ENCODE results near the gene TADA3. TPM values are rescaled to one million over a fixed set of nuclear protein-coding genes. Genes with fewer than 3 reads are reported as not detected.

The TADA3 gene
- total RNA-seq, 2 experiments from 2014 or later: 83.2 to 85.6 TPM

DNA sequence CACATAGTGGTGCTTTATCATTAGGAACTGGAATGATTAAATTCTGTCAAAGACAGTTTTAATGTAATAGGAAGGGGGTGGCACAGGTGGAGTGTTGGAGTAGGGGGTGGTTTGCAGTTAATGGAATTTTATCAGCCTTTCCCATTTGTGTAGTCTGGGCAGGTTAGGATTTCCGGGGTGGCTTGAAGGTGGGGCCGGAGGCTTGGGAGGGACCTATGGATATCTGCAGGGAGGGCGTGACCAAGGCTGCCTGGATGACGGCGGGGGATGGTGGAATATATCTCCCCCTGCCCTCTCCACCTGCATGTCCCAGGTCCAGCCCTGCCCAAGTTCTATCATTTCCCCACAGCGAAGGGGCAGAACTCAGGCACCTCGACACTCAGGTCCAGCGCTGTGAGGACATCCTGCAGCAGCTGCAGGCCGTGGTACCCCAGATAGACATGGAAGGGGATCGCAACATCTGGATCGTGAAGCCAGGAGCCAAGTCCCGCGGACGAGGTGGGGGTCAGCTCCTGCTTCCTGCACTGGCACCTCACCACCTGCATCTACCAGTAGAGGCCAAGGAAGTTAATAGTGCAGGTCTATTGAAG is 33.3 kb upstream of the TADA3 start:
- no peak for ATAC-seq
- Mint-ChIP-seq H3K4me1 (ENCODE audit: low read depth) (peaks cover 8% of the 10 kb centered on the region), H3K36me3 (ENCODE audit: low read depth) (peaks cover 18% of the 10 kb centered on the region), H3K27ac (no peak overlapping the region), H3K27me3 (ENCODE audit: low read depth) (no peaks in the 10 kb centered on the region), H3K4me3 (no peak overlapping the region), H3K9me3 (ENCODE audit: insufficient read depth) (no peaks in the 10 kb centered on the region)
- ChIA-PET POLR2A (no interaction called here), CTCF (interaction anchor here (1.0 to 2.1 kb wide), 2 partner anchors 43 to 45 kb away, joined by 3 to 6 read pairs; no protein-coding TSS in a partner anchor)
- DNase-seq: no peak

DNA sequence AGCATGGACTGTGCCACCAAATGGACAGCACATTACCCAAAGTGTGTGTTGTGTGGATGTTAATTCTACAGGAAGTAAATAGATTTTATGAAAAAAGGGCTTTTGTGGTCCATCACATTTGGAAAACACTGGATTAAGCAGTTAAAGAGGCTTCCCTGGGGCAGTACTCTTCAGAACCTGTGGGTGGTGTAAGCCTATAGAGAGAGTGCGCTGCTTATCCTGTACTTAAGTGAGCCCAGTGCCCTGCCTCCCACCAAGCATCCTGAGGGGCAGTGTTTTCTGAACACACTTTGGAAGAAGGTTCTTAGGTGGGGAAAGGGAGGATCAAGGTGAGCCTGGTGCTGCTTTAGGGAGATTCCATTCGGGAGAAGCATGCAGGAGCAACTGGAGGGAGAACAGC is 28.7 kb upstream of the TADA3 start:
- ChIA-PET POLR2A (interaction anchor here (1.6 kb wide), 1 partner anchor 18 kb away, joined by 3 read pairs; no protein-coding TSS in a partner anchor), CTCF (no interaction called here)
- Mint-ChIP-seq H3K27me3 (ENCODE audit: low read depth) (no peaks in the 10 kb centered on the region), H3K36me3 (ENCODE audit: low read depth) (peaks cover 2% of the 10 kb centered on the region), H3K4me1 (ENCODE audit: low read depth) (no peaks in the 10 kb centered on the region), H3K27ac (no peak overlapping the region), H3K4me3 (no peak overlapping the region), H3K9me3 (ENCODE audit: insufficient read depth) (no peaks in the 10 kb centered on the region)
- DNase-seq (no peak), ATAC-seq (peak; percentile 64)

DNA sequence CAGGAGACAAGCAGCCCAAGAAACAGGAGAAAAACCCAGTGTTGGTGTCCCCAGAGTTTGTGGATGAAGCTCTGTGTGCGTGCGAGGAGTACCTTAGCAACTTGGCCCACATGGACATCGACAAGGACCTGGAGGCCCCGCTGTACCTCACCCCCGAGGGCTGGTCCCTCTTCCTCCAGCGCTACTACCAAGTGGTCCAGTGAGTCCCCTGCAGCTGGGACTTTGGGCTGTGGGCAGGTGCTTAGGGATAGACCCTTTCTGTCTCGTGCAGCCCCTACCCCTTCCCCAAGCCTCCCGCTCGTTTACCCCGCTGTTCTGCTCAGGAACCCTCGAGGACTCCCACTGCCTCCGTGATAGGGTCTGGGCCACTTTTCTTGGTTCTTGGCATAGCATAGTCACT is 28.3 kb upstream of the TADA3 start:
- Mint-ChIP-seq H3K36me3 (ENCODE audit: low read depth) (peaks cover 2% of the 10 kb centered on the region), H3K4me3 (no peak overlapping the region), H3K27me3 (ENCODE audit: low read depth) (no peaks in the 10 kb centered on the region), H3K9me3 (ENCODE audit: insufficient read depth) (no peaks in the 10 kb centered on the region), H3K4me1 (ENCODE audit: low read depth) (no peaks in the 10 kb centered on the region), H3K27ac (no peak overlapping the region)
- ATAC-seq: no peak
- DNase-seq: no peak
- CTCF ChIA-PET: interaction anchor here (1.2 kb wide), 1 partner anchor 227 kb away, joined by 3 read pairs; no protein-coding TSS in a partner anchor
- POLR2A ChIA-PET: interaction anchor here (1.6 kb wide), 1 partner anchor 17 kb away, joined by 3 read pairs; no protein-coding TSS in a partner anchor

DNA sequence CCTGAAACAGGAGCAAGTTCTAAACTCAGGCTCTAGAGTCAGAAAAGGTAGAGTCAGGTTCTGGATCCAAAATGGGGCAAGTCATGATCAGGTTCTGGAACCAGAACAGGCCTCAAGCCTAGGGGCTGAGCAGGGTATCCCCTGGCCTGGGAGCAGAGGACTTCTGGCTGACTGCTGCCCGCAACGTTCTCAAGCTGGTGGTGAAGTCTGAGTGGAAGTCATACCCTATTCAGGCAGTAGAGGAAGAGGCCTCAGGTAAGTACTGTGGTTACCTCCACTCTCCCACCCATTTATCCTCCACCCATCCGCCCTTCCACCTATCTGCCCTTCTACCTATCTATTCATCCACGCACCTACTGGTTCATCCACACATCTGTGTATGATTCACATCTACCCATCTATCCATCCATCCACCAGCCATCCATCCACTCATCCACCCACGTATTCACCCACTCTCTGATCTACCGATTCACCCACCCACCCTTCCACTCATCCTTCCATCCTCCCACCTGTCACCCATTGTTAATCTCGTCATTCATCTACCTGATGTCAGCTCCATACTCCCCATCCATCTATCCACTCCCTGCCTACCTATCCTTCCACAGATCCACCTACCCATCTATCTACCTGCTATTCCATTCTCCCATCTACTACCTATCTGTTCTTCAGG is 26.5 kb upstream of the TADA3 start:
- no peak for ATAC-seq
- H3K27ac Mint-ChIP-seq: no peak overlapping the region
- CTCF ChIA-PET: no interaction called here

DNA sequence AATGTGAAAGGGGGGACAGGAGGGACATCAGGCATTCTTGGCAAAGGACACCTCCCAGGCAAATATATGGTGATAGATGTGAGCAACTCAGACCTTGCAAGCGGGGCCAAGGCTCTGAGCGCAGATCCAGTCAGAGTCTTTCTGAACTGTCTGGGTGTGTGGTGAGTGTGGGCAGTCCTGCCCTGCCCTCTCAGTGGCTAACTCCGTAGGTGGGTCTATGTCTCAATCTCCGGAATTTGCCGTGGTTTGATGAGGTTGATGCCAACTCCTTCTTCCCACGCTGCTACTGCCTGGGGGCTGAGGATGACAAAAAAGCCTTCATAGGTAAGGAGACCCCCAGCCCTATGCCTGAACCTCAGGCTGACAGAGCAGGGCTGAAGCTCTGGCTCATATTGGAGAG is 25.2 kb upstream of the TADA3 start:
- H3K4me3 Mint-ChIP-seq: no peak overlapping the region
- no peak for DNase-seq
- H3K36me3 Mint-ChIP-seq (ENCODE audit: low read depth): peaks cover 13% of the 10 kb centered on the region
- no peaks in the 10 kb centered on the region for H3K27me3 Mint-ChIP-seq (ENCODE audit: low read depth)
- no peak overlapping the region for H3K27ac Mint-ChIP-seq
- no peaks in the 10 kb centered on the region for H3K4me1 Mint-ChIP-seq (ENCODE audit: low read depth)
- H3K9me3 Mint-ChIP-seq (ENCODE audit: insufficient read depth): no peaks in the 10 kb centered on the region
- POLR2A ChIA-PET: interaction anchor here (0.7 to 1.7 kb wide), 2 partner anchors 9 to 22 kb away, joined by 3 to 5 read pairs; no protein-coding TSS in a partner anchor
- ATAC-seq: no peak
- CTCF ChIA-PET: interaction anchor here (0.9 kb wide), 1 partner anchor 13 kb away, joined by 4 read pairs; no protein-coding TSS in a partner anchor

More for the DNA sequence above, 26.5 kb upstream of the TADA3 start:
- H3K27me3 Mint-ChIP-seq (ENCODE audit: low read depth): no peaks in the 10 kb centered on the region
- H3K36me3 Mint-ChIP-seq (ENCODE audit: low read depth): peaks cover 6% of the 10 kb centered on the region
- H3K4me1 Mint-ChIP-seq (ENCODE audit: low read depth): no peaks in the 10 kb centered on the region
- no peaks in the 10 kb centered on the region for H3K9me3 Mint-ChIP-seq (ENCODE audit: insufficient read depth)
- DNase-seq: no peak
- no peak overlapping the region for H3K4me3 Mint-ChIP-seq
- POLR2A ChIA-PET: no interaction called here

DNA sequence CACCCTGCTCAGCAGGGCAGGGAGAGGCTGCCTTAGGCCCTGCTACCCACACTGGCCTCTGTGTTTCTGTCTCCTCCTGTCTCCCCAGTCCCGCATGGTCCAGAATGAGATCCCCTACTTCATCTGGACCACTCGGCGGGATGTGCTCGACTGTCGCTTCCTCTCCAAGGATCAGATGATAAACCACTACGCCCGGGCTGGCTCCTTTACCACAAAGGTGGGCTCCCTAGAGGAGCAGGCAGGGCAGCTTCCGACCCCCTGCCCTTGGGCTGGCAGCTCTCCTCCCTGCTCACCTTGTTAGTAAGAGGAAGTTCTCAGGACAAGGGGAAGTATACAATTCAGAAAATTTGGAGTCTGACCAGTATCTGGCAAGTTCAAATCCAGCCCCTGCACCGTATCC is 23.7 kb upstream of the TADA3 start:
- ChIA-PET CTCF (no interaction called here), POLR2A (interaction anchor here (1.7 kb wide), 1 partner anchor 8 kb away, joined by 5 read pairs; no protein-coding TSS in a partner anchor)
- Mint-ChIP-seq H3K9me3 (ENCODE audit: insufficient read depth) (no peaks in the 10 kb centered on the region), H3K4me1 (ENCODE audit: low read depth) (peaks cover 7% of the 10 kb centered on the region), H3K27ac (no peak overlapping the region), H3K36me3 (ENCODE audit: low read depth) (peaks cover 22% of the 10 kb centered on the region), H3K27me3 (ENCODE audit: low read depth) (no peaks in the 10 kb centered on the region), H3K4me3 (no peak overlapping the region)
- no peak for ATAC-seq
- no peak for DNase-seq

DNA sequence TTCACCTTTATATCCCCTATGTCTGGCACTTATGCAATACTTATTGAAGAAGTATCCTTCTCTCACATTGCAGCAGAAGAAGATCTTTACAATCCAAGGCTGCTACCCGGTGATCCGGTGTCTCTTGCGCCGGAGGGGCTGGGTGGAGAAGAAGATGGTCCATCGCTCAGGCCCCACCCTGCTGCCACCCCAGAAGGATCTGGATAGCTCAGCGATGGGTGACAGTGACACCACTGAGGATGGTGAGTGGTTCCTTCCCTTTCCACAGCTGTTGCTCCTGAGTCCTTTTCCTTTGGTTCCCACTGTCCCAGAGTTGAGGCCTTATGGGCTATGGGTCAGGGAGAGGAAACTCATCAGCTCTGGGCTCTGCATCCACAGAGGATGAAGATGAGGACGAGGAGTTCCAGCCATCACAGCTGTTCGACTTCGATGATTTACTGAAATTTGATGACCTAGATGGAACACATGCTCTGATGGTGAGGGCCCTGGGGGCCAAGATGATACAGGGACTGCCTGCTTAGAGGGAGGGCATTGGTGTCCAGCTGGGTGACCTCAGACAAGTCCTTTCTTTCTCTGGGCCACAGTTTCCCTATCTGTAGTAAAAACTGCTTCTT is 20.7 kb upstream of the TADA3 start:
- Mint-ChIP-seq H3K4me1 (ENCODE audit: low read depth) (peaks cover 31% of the 10 kb centered on the region), H3K4me3 (no peak overlapping the region), H3K27me3 (ENCODE audit: low read depth) (no peaks in the 10 kb centered on the region), H3K36me3 (ENCODE audit: low read depth) (peaks cover 41% of the 10 kb centered on the region), H3K27ac (no peak overlapping the region), H3K9me3 (ENCODE audit: insufficient read depth) (no peaks in the 10 kb centered on the region)
- ChIA-PET CTCF (interaction anchor here (1.8 kb wide), 1 partner anchor 18 kb away, joined by 3 read pairs; no protein-coding TSS in a partner anchor), POLR2A (interaction anchor here (1.0 to 2.0 kb wide), 2 partner anchors 11 to 20 kb away, joined by 3 to 9 read pairs; partner anchors contain the start of genes ARPC4 and TADA3)
- no peak for DNase-seq
- no peak for ATAC-seq

DNA sequence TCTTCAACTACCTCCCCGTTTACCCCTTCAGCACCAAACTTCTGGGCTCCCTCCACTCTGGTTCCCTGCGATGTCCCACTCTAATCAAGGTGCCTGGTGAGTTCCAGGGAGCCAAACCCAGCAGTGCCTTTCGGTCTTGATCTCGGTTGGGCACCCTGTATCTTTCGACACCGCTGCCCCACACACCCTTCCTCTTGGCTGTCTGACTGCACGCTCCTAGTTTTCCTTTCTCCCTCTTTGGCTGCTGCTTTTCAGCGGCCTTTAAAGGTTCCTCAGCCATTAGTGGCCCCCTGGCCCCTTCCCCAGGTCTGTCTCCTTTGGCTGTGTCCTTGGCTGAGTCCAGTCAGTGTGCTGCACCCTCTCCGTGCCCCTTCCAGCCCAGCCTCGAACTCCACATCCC is 18.6 kb upstream of the TADA3 start:
- DNase-seq (no peak), ATAC-seq (no peak)
- peak overlapping the region; percentile 22 for H3K27ac Mint-ChIP-seq
- no peaks in the 10 kb centered on the region for H3K9me3 Mint-ChIP-seq (ENCODE audit: insufficient read depth)
- peaks cover 58% of the 10 kb centered on the region for H3K36me3 Mint-ChIP-seq (ENCODE audit: low read depth)
- H3K27me3 Mint-ChIP-seq (ENCODE audit: low read depth): no peaks in the 10 kb centered on the region
- H3K4me3 Mint-ChIP-seq: peak overlapping the region; percentile 13
- H3K4me1 Mint-ChIP-seq (ENCODE audit: low read depth): peaks cover 48% of the 10 kb centered on the region
- ChIA-PET CTCF (no interaction called here), POLR2A (no interaction called here)

DNA sequence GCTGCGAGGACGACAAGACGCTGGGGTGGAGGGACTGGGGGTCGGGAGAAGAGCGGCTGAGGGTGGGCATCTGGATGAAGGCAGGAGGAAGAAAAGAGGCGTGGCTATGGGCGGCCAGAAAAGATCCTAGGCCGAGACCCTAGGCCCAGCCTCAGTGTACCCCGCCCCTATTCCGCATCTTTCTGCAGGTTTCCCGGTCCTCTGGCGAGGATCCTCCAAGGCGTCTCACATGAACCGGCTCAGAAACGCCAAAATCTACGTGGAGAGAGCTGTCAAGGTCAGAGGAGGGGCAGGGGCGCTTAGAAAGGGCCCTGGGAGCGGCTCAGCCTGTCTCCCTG is 18.1 kb upstream of the TADA3 start:
- H3K27ac Mint-ChIP-seq: peak overlapping the region; percentile 22
- no peak for ATAC-seq
- H3K9me3 Mint-ChIP-seq (ENCODE audit: insufficient read depth): no peaks in the 10 kb centered on the region
- H3K36me3 Mint-ChIP-seq (ENCODE audit: low read depth): peaks cover 62% of the 10 kb centered on the region
- H3K4me3 Mint-ChIP-seq: peak overlapping the region; percentile 13
- POLR2A ChIA-PET: interaction anchor here (1.0 to 1.6 kb wide), 3 partner anchors 17 to 161 kb away, joined by 3 to 11 read pairs (median 4); partner anchors contain the start of genes ARPC4, MTMR14 and TADA3
- no peaks in the 10 kb centered on the region for H3K27me3 Mint-ChIP-seq (ENCODE audit: low read depth)
- H3K4me1 Mint-ChIP-seq (ENCODE audit: low read depth): peaks cover 48% of the 10 kb centered on the region
- DNase-seq: no peak
- CTCF ChIA-PET: no interaction called here

DNA sequence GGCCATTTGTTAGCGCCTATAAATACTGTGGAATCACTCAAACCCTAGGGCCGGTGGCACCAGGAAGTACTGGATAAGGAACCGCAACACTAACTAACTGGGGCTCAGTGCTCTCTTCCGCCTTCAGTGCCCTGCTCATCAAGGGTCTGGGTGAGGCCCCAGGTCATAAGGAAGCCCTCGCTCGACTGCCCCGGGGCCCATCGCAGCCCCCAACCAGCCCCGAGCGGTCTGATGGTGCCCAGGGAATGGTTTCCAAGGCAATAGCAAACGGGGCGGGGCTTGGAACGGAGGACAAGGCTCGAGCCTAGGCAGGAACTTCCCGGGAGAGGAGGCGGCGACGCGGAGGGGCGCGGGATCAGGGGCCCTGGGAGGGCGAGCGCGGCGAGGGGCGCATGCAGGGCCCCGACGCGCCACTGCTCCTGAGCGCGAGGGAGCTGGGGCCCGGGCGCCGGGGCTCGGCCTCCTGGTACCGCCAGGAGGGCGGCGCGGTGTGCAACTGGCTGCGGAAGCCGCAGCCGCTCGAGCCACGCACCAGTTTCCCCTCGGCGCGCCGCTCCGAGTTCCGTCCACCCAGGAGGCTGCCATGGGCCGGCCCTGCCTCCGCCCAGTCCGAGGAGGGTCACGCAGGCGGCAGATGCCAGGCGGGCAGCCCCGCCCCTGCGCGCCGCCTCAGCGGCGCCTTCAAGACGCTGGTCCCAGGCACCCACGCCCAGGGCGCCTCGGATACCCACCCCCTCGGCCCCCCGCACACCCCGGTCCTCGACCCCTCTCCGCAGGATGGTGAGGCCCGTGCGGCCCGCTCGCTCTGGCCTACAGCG is 17.6 kb upstream of the TADA3 start, which contains the start of gene TTLL3:
TSS of gene TTLL3 (plus strand) at position 648 of the 818 bp plus-strand sequence. CDS start 400 bp downstream, outside the sequence.
- H3K4me3 Mint-ChIP-seq: peak within 1 kb of the TSS; percentile 80
- peak; percentile 73 for ATAC-seq
- H3K27ac Mint-ChIP-seq: peak within 1 kb of the TSS; percentile 88
- ChIA-PET CTCF (interaction anchor here (0.9 to 2.2 kb wide), 3 partner anchors 14 to 136 kb away, joined by 3 to 15 read pairs (median 6); no protein-coding TSS in a partner anchor), POLR2A (interaction anchor here (0.7 to 1.6 kb wide), 7 partner anchors 9 to 160 kb away, joined by 3 to 11 read pairs (median 3); partner anchors contain the start of genes ARPC4, MTMR14 and TADA3)
- no peaks in the 10 kb centered on the region for H3K27me3 Mint-ChIP-seq (ENCODE audit: low read depth)
- peak; percentile 54 for DNase-seq
- no peaks in the 10 kb centered on the region for H3K9me3 Mint-ChIP-seq (ENCODE audit: insufficient read depth)
- H3K4me1 Mint-ChIP-seq (ENCODE audit: low read depth): peaks cover 48% of the 10 kb centered on the region
- H3K36me3 Mint-ChIP-seq (ENCODE audit: low read depth): peaks cover 67% of the 10 kb centered on the region

DNA sequence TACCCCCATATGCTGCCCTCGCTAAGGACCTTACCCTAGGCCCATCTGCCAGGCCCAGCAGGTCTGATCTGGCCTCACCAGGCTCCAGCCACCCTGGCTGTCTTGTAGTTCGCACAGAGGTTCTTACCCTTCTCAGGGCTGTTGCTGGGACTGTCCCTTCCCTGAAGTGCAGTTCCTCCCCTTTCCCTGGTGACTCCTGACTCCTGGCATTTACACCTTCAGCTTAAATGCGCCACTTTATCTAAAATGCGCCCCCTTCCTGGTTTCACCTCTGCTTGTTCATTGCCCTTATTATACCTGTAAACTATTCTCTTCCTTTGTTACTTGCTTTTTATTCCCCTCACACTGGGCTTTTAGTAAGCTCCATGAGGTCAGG is 17.0 kb upstream of the TADA3 start:
- no peak for DNase-seq
- ChIA-PET POLR2A (interaction anchor here (0.7 to 1.6 kb wide), 9 partner anchors 8 to 160 kb away, joined by 3 to 11 read pairs (median 3); partner anchors contain the start of genes ARPC4, BRPF1, MTMR14 and TADA3), CTCF (interaction anchor here (0.9 to 2.2 kb wide), 4 partner anchors 13 to 137 kb away, joined by 3 to 15 read pairs (median 5); no protein-coding TSS in a partner anchor)
- peaks cover 70% of the 10 kb centered on the region for H3K36me3 Mint-ChIP-seq (ENCODE audit: low read depth)
- ATAC-seq: peak; percentile 10
- peaks cover 49% of the 10 kb centered on the region for H3K4me1 Mint-ChIP-seq (ENCODE audit: low read depth)
- no peaks in the 10 kb centered on the region for H3K27me3 Mint-ChIP-seq (ENCODE audit: low read depth)
- H3K9me3 Mint-ChIP-seq (ENCODE audit: insufficient read depth): no peaks in the 10 kb centered on the region
- H3K27ac Mint-ChIP-seq: peak overlapping the region; percentile 88
- peak overlapping the region; percentile 80 for H3K4me3 Mint-ChIP-seq
